Measurements from ENCODE around the gene MED26. TPM values are rescaled to one million over a fixed set of nuclear protein-coding genes. Genes with fewer than 3 reads are reported as not detected.
A peak's percentile ranks its signal among the peaks of the same experiment; 100 is the strongest.

Gene MED26
- total and polyA plus RNA-seq, 2 of the 8 experiments (the other 6 are each of a cell fraction or from before 2014, with no cell fraction given), result 5.3 to 10.7 TPM

- H3K23ac ChIP-seq (ENCODE audit: insufficient read length), result no peak overlapping the region
- H3K4me2 ChIP-seq (ENCODE audit: insufficient read depth in 1 of 2, low read depth in 2 of 2, low read length in 2 of 2), result no peak overlapping the region
- FAIRE-seq, result no peak
- H3K27me3 ChIP-seq (replicated peaks in 1 of 4; ENCODE audit: control insufficient read depth in 3 of 4, extremely low read depth in 1 of 4, insufficient read depth in 3 of 4, low read length in 3 of 4), result no peaks in the 10 kb centered on the region
- H3K9me3 ChIP-seq (ENCODE audit: insufficient read depth in 2 of 2, low read depth in 1 of 2, low read length in 1 of 2), result no peaks in the 10 kb centered on the region
- peaks cover 45 to 86% (median 76%) of the 10 kb centered on the region in 4 experiments for H3K36me3 ChIP-seq (ENCODE audit: control insufficient read depth in 2 of 4, insufficient read depth in 4 of 4, low read length in 3 of 4)
- no peak overlapping the region for H4K5ac ChIP-seq (ENCODE audit: insufficient read length, low read depth, low read length)
- no peaks in the 10 kb centered on the region for H3K79me2 ChIP-seq (ENCODE audit: control insufficient read depth in 1 of 2, insufficient read depth in 2 of 2, low read length in 2 of 2)
- ChIA-PET CTCF (ENCODE audit: partially characterized antibody) (interaction anchor here (0.7 to 2.1 kb wide), 3 partner anchors 15 to 72 kb away, joined by 3 to 10 read pairs (median 5); no protein-coding TSS in a partner anchor), POLR2A (ENCODE audit: partially characterized antibody) (interaction anchor here (0.6 kb wide), 1 partner anchor 35 kb away, joined by 4 read pairs; no protein-coding TSS in a partner anchor)
- H2BK12ac ChIP-seq (ENCODE audit: low read depth, low read length), result no peak overlapping the region
- H3K56ac ChIP-seq (replicated peaks; ENCODE audit: insufficient read length, low read depth, low read length), result no peak overlapping the region
- H2AK5ac ChIP-seq (ENCODE audit: low read depth, low read length), result no peak overlapping the region
- no peak overlapping the region for H2BK20ac ChIP-seq (ENCODE audit: low read length)
- WGBS, 2 experiments (ENCODE audit: extremely low coverage in 1 of 2, insufficient coverage in 1 of 2, insufficient read length in 1 of 2, insufficient replicate concordance in 2 of 2, low coverage in 1 of 2, low lambda C conversion rate in 2 of 2, missing lambda C conversion rate in 1 of 2), result 92% methylated on average over 24 of the region's 25 CpGs; no CpG with 5 or more reads in 1 of the 2 experiments
- no peak for DNase-seq (ENCODE audit: low read depth in 1 of 2, low spot score in 2 of 2)
- no peak overlapping the region for H3K27ac ChIP-seq (ENCODE audit: low read depth, low read length)
- H4K8ac ChIP-seq (ENCODE audit: extremely low read depth, insufficient read depth, low read length), result peak overlapping the region; percentile 51
- H4K91ac ChIP-seq (replicated peaks; ENCODE audit: insufficient read length, low read length), result no peak overlapping the region
- H2AFZ ChIP-seq (ENCODE audit: low read length), result no peak overlapping the region
- no peaks in the 10 kb centered on the region for H3K79me1 ChIP-seq (ENCODE audit: low read depth, low read length)
- no peak overlapping the region for H3K14ac ChIP-seq (ENCODE audit: insufficient read length)
- no peak overlapping the region for H2BK5ac ChIP-seq (ENCODE audit: low read depth, low read length)
- H3K9ac ChIP-seq (replicated peaks in 1 of 4; ENCODE audit: extremely low read depth in 1 of 4, low read depth in 3 of 4, low read length in 3 of 4), result no peak overlapping the region
- peaks cover 2 to 30% of the 10 kb centered on the region in 2 experiments for H4K20me1 ChIP-seq (replicated peaks in 1 of 2; ENCODE audit: control insufficient read depth in 1 of 2, insufficient read depth in 2 of 2, low read length in 2 of 2)
- no peak overlapping the region for H3K18ac ChIP-seq (ENCODE audit: extremely low read depth, low read length)
- no peaks in the 10 kb centered on the region for H3K23me2 ChIP-seq (ENCODE audit: low read depth, low read length)
- H3K4me1 ChIP-seq (replicated peaks in 1 of 4; ENCODE audit: control insufficient read depth in 3 of 4, insufficient read depth in 4 of 4, low read length in 3 of 4), result no peaks in the 10 kb centered on the region
- no peak overlapping the region for H2BK15ac ChIP-seq (ENCODE audit: low read length)
- H2BK120ac ChIP-seq (replicated peaks; ENCODE audit: low read depth, low read length), result no peak overlapping the region
- H3K4ac ChIP-seq (replicated peaks; ENCODE audit: insufficient read length, low read depth, low read length), result no peak overlapping the region
- no peak overlapping the region for H3K4me3 ChIP-seq (ENCODE audit: extremely low read depth in 1 of 4, insufficient read depth in 2 of 4, low read depth in 3 of 4, low read length in 4 of 4)
- TF ChIP-seq GABPA (IDR thresholded peaks at IDR 0.05; ENCODE audit: borderline replicate concordance, insufficient read depth, low read length), result no peak
- no peak for TF ChIP-seq SP2 (IDR thresholded peaks at IDR 0.05; ENCODE audit: low read length)
- TF ChIP-seq POU5F1 (IDR thresholded peaks at IDR 0.05; ENCODE audit: low read depth, low read length), result no peak
- TF ChIP-seq ATF3 (IDR thresholded peaks at IDR 0.05; ENCODE audit: insufficient read depth, low read depth, low read length), result no peak
- no peak for TF ChIP-seq SIRT6 (IDR thresholded peaks at IDR 0.05; ENCODE audit: low read length)
- TF ChIP-seq TEAD4 (IDR thresholded peaks at IDR 0.05; ENCODE audit: low read depth, low read length), result no peak
Observed at GRCh38 chr19:16529466-16530144, 98.4 kb downstream of the MED26 start.

All from H1 (cell line).